ENCODE results near the gene TARBP2.

Gene TARBP2

GRCh38 chr12:53508534-53509170 is 7.6 kb downstream of the TARBP2 start:
- Histone ChIP-seq H3K27me3 (ENCODE audit: control insufficient read depth, insufficient read depth, low read length) (no peaks in the 10 kb centered on the region), H3K27ac (no peak overlapping the region), H3K9me3 (ENCODE audit: control insufficient read depth, low read length) (no peaks in the 10 kb centered on the region), H3K79me2 (no peaks in the 10 kb centered on the region), H3K36me3 (ENCODE audit: control insufficient read depth, insufficient read depth, low read length) (no peaks in the 10 kb centered on the region), H3K4me3 (ENCODE audit: low read depth, low read length) (no peak overlapping the region), H3K9ac (no peak overlapping the region), H3K4me2 (ENCODE audit: low read length) (no peak overlapping the region), H3K4me1 (no peaks in the 10 kb centered on the region), H2AFZ (no peak overlapping the region)
- TF ChIP-seq CTCF (IDR thresholded peaks at IDR 0.05): peak; percentile 98

GRCh38 chr12:53510181-53510812 is 9.2 kb downstream of the TARBP2 start:
- Histone ChIP-seq H2AFZ (no peak overlapping the region), H3K27me3 (ENCODE audit: control insufficient read depth, insufficient read depth, low read length) (no peaks in the 10 kb centered on the region), H3K36me3 (ENCODE audit: control insufficient read depth, insufficient read depth, low read length) (no peaks in the 10 kb centered on the region), H3K9me3 (ENCODE audit: control insufficient read depth, low read length) (no peaks in the 10 kb centered on the region), H3K4me1 (no peaks in the 10 kb centered on the region), H3K4me2 (ENCODE audit: low read length) (no peak overlapping the region), H3K27ac (no peak overlapping the region), H3K4me3 (ENCODE audit: low read depth, low read length) (no peak overlapping the region), H3K9ac (no peak overlapping the region), H3K79me2 (no peaks in the 10 kb centered on the region)
- TF ChIP-seq CTCF (IDR thresholded peaks at IDR 0.05): no peak

- H3K79me2 ChIP-seq: no peaks in the 10 kb centered on the region
- H3K4me1 ChIP-seq: no peaks in the 10 kb centered on the region
- H3K4me2 ChIP-seq (ENCODE audit: low read length): no peak overlapping the region
- H3K36me3 ChIP-seq (ENCODE audit: control insufficient read depth, insufficient read depth, low read length): no peaks in the 10 kb centered on the region
- no peak overlapping the region for H3K9ac ChIP-seq
- H3K4me3 ChIP-seq (ENCODE audit: low read depth, low read length): no peak overlapping the region
- no peak overlapping the region for H3K27ac ChIP-seq
- TF ChIP-seq CTCF (IDR thresholded peaks at IDR 0.05): no peak
- H3K9me3 ChIP-seq (ENCODE audit: control insufficient read depth, low read length): no peaks in the 10 kb centered on the region
- no peak overlapping the region for H2AFZ ChIP-seq
- H3K27me3 ChIP-seq (ENCODE audit: control insufficient read depth, insufficient read depth, low read length): no peaks in the 10 kb centered on the region
Observed at GRCh38 chr12:53513712-53514410, 12.8 kb downstream of the TARBP2 start.

GRCh38 chr12:53514628-53515290 is 13.7 kb downstream of the TARBP2 start:
- Histone ChIP-seq H3K9me3 (ENCODE audit: control insufficient read depth, low read length) (no peaks in the 10 kb centered on the region), H3K79me2 (no peaks in the 10 kb centered on the region), H3K36me3 (ENCODE audit: control insufficient read depth, insufficient read depth, low read length) (no peaks in the 10 kb centered on the region), H3K27ac (no peak overlapping the region), H3K4me3 (ENCODE audit: low read depth, low read length) (no peak overlapping the region), H3K4me2 (ENCODE audit: low read length) (no peak overlapping the region), H3K27me3 (ENCODE audit: control insufficient read depth, insufficient read depth, low read length) (no peaks in the 10 kb centered on the region), H3K4me1 (no peaks in the 10 kb centered on the region), H3K9ac (no peak overlapping the region), H2AFZ (no peak overlapping the region)
- no peak for TF ChIP-seq CTCF (IDR thresholded peaks at IDR 0.05)
